Neural progenitor cell (in vitro differentiated cells): ENCODE data around the gene WNT8B. TPM values are rescaled to one million over a fixed set of nuclear protein-coding genes. Genes with fewer than 3 reads are reported as not detected.

Experiments used
- DNase-seq: peaks from one replicate; pipeline ENCODE4 v3.0.0-alpha.2; 2016; ENCODE audit warnings: low spot score
- H2AFZ ChIP-seq: fragments of 200-600 bp; sonication (generic); replicated peaks from 2 replicates; pipeline ENCODE4 v1.6.1; 2016; ENCODE audit warnings: antibody characterized with exemption
- H3F3A ChIP-seq: fragments of 200-600 bp; sonication (generic); 2 replicates; pipeline ENCODE4 v1.6.1; 2016; ENCODE audit warnings: antibody characterized with exemption, low read depth
- H3K27ac ChIP-seq: fragments of 200-600 bp; sonication (generic); 2 replicates; pipeline ENCODE4 v1.5.1; 2016; ENCODE audit warnings: mild to moderate bottlenecking
- H3K27me3 ChIP-seq: fragments of 200-600 bp; sonication (generic); 2 replicates; pipeline ENCODE4 v1.6.1; 2016; ENCODE audit warnings: mild to moderate bottlenecking, moderate library complexity
- H3K36me3 ChIP-seq: fragments of 200-600 bp; sonication (generic); 2 replicates; pipeline ENCODE4 v1.5.1; 2016
- H3K4me1 ChIP-seq: fragments of 200-600 bp; sonication (generic); 2 replicates; pipeline ENCODE4 v1.6.1; 2016; ENCODE audit warnings: mixed run types
- H3K4me2 ChIP-seq: fragments of 200-600 bp; sonication (generic); 2 replicates; pipeline ENCODE4 v1.6.1; 2016
- H3K4me3 ChIP-seq: fragments of 200-600 bp; sonication (generic); 2 replicates; pipeline ENCODE4 v1.5.1; 2016
- H3K79me2 ChIP-seq: fragments of 200-600 bp; sonication (generic); 2 replicates; pipeline ENCODE4 v1.6.1; 2016; ENCODE audit warnings: low read depth
- H3K9ac ChIP-seq: fragments of 200-600 bp; sonication (generic); 2 replicates; pipeline ENCODE4 v1.6.1; 2016
- H3K9me3 ChIP-seq: fragments of 200-600 bp; sonication (generic); 2 replicates; pipeline ENCODE4 v1.5.1; 2016; ENCODE audit warnings: low read depth
- H4K20me1 ChIP-seq: fragments of 200-600 bp; sonication (generic); 2 replicates; pipeline ENCODE4 v1.6.1; 2016; ENCODE audit warnings: low read depth
- H3K27ac Mint-ChIP-seq: 3 replicates; pipeline ENCODE4 v1.8.0; 2021; ENCODE audit warnings: mixed read lengths
- H3K27me3 Mint-ChIP-seq: 2 replicates; pipeline ENCODE4 v1.8.0; 2022; ENCODE audit warnings: low read depth, mild to moderate bottlenecking, inconsistent platforms, moderate library complexity, mixed read lengths; ENCODE audit not compliant: insufficient read depth
- H3K36me3 Mint-ChIP-seq: 3 replicates; pipeline ENCODE4 v1.8.0; 2021; ENCODE audit warnings: mixed read lengths
- H3K4me1 Mint-ChIP-seq: 3 replicates; pipeline ENCODE4 v1.8.0; 2021; ENCODE audit warnings: mixed read lengths
- H3K4me3 Mint-ChIP-seq: 3 replicates; pipeline ENCODE4 v1.8.0; 2021; ENCODE audit warnings: mild to moderate bottlenecking, moderate library complexity, mixed read lengths
- H3K9me3 Mint-ChIP-seq: 3 replicates; pipeline ENCODE4 v1.8.0; 2020; ENCODE audit warnings: mixed read lengths
- EZH2 ChIP-seq: fragments of 200-600 bp; sonication (generic); IDR thresholded peaks from 2 replicates; pipeline ENCODE4 v1.6.1; 2017; ENCODE audit warnings: antibody characterized with exemption, mild to moderate bottlenecking, moderate library complexity
- EZH2phosphoT487 ChIP-seq: fragments of 200-600 bp; sonication (generic); IDR thresholded peaks from 2 replicates; pipeline ENCODE4 v1.6.1; 2017; ENCODE audit warnings: antibody characterized with exemption
- total RNA-seq: library from RNA; depleted of rRNA; stranded (reverse); fragments of >200 nt; gene quantifications from 2 replicates; pipeline ENCODE4 v1.2.3, GENCODE V29; 2015; ENCODE audit warnings: low replicate concordance
- TF ChIP-seq, protein P1 (sequence below): fragments of 200-600 bp; sonication (generic); IDR thresholded peaks from 2 replicates; pipeline ENCODE4 v1.5.1; 2017; ENCODE audit warnings: antibody characterized with exemption, mild to moderate bottlenecking

WNT8B gene
- total RNA-seq, 1 donor from 2014 or later, result 5.8 TPM

DNA sequence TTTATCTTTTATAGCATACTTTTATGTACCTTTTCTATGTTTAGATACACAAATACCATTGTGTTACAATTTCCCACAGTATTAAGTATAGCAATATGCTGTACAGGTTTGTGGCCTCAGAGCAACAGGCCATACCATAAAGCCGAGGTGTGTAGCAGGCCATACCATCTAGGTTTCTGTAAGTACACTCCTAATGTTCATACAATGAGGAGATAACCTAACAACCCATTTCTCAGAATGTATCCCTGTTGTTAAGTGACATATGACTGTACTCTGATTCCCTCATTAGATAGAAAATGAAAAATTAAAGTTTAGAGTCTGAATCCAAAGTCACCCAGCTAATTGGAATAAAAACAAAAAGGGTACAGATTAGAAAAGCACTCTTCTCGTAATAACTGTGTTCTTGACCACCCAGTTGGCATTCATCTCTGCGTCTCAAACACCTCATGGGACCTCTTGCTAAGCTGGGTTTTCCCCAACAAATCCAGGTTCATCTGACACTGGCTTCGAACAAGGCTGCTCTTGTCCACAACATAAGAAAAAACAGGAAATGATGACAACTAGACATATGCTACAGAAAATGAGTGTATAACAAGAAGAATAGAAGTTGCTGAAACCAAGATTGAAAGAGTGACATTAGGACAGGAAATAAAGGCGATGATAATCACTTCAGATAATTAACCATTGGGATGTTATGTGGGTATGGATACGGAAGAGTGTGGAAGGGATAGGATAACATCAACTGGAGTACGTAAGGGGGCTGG lies 65.5 kb downstream of the WNT8B start:
- Histone ChIP-seq H3K4me1 (peaks cover 15% of the 10 kb centered on the region), H4K20me1 (peaks cover 24% of the 10 kb centered on the region), H3K79me2 (peaks cover 22% of the 10 kb centered on the region), H3F3A (peaks cover 3% of the 10 kb centered on the region), H3K36me3 (peaks cover 3% of the 10 kb centered on the region), H2AFZ (no peak overlapping the region), H3K9ac (no peak overlapping the region), H3K4me3 (peak overlapping the region; percentile 64), H3K4me2 (peak overlapping the region; percentile 89), H3K27me3 (no peaks in the 10 kb centered on the region), H3K9me3 (no peaks in the 10 kb centered on the region), H3K27ac (no peak overlapping the region)
- no peak for TF ChIP-seq EZH2phosphoT487
- TF ChIP-seq EZH2, result no peak
- TF ChIP-seq, protein P1, sequence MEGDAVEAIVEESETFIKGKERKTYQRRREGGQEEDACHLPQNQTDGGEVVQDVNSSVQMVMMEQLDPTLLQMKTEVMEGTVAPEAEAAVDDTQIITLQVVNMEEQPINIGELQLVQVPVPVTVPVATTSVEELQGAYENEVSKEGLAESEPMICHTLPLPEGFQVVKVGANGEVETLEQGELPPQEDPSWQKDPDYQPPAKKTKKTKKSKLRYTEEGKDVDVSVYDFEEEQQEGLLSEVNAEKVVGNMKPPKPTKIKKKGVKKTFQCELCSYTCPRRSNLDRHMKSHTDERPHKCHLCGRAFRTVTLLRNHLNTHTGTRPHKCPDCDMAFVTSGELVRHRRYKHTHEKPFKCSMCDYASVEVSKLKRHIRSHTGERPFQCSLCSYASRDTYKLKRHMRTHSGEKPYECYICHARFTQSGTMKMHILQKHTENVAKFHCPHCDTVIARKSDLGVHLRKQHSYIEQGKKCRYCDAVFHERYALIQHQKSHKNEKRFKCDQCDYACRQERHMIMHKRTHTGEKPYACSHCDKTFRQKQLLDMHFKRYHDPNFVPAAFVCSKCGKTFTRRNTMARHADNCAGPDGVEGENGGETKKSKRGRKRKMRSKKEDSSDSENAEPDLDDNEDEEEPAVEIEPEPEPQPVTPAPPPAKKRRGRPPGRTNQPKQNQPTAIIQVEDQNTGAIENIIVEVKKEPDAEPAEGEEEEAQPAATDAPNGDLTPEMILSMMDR, result no peak
- Mint-ChIP-seq H3K9me3 (no peaks in the 10 kb centered on the region), H3K27ac (no peak overlapping the region), H3K27me3 (peaks cover 2% of the 10 kb centered on the region), H3K36me3 (peaks cover 33% of the 10 kb centered on the region), H3K4me3 (peak overlapping the region; percentile 100), H3K4me1 (peaks cover 18% of the 10 kb centered on the region)
- DNase-seq, result no peak

GRCh38 chr10:100528921-100529474 lies 66.2 kb downstream of the WNT8B start:
- TF ChIP-seq, protein P1, result no peak
- TF ChIP-seq EZH2phosphoT487 (no peak), EZH2 (no peak)
- H3K36me3 Mint-ChIP-seq, result peaks cover 26% of the 10 kb centered on the region
- Histone ChIP-seq H3K4me3 (peak overlapping the region; percentile 64), H3K27ac (no peak overlapping the region), H3K9ac (peak overlapping the region; percentile 67), H4K20me1 (peaks cover 24% of the 10 kb centered on the region), H3K79me2 (peaks cover 22% of the 10 kb centered on the region), H3K4me1 (peaks cover 15% of the 10 kb centered on the region), H3K4me2 (peak overlapping the region; percentile 89), H3K27me3 (no peaks in the 10 kb centered on the region), H3K9me3 (no peaks in the 10 kb centered on the region), H3F3A (peaks cover 3% of the 10 kb centered on the region), H2AFZ (peak overlapping the region; percentile 94), H3K36me3 (peaks cover 3% of the 10 kb centered on the region)
- DNase-seq, result peak; percentile 18
- H3K9me3 Mint-ChIP-seq, result no peaks in the 10 kb centered on the region
- no peak overlapping the region for H3K27ac Mint-ChIP-seq
- H3K4me1 Mint-ChIP-seq, result peaks cover 18% of the 10 kb centered on the region
- H3K4me3 Mint-ChIP-seq, result peak overlapping the region; percentile 100
- H3K27me3 Mint-ChIP-seq, result peaks cover 2% of the 10 kb centered on the region

DNA sequence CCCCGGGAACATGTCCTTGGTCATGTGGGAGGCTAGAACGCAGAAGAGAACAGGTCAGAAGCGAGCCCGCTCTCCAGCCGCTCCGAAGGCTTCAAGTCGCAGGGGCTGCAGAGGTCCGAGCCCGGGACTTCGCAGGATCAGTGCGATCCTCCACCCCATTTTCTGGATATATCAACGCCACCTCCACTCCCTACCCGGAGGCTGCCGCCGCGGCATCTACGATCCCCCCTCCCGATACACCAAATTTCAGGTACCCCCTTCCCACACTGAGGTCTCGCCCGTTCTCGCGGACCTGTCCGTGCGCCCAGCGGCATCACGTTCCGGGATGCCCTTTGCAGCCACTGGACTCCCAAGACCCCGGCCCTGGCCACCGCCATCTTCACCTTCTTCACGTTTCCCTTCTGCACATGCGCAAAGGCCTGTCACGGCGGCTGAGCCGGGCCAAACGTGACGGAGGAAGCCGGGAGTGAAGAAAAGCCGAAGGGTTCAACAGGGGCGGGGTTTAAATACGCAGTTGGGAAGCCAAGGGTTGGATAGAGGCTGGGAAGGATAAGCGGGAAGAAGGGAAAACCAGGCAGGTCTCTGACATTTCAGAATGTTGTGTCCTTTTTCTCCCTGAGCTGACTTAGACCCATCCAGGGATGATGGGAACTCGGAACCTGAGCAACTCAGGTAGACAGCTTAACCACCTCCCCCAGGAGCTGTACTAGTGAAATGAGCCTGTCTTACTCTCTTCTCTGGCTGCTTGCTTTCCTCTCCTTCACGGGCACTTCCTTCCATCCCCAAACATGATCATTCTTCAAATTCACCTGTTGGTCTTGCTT lies 66.9 kb downstream of the WNT8B start, which contains the start of gene NDUFB8:
NDUFB8 (minus strand) TSS at position 397 of the 824 bp plus-strand sequence; CDS start at position 377, 20 bp downstream.
- H3K27ac Mint-ChIP-seq, result peak within 1 kb of the TSS; percentile 94
- Histone ChIP-seq H3K9me3 (no peaks in the 10 kb centered on the region), H3K36me3 (peaks cover 3% of the 10 kb centered on the region), H2AFZ (peak within 1 kb of the TSS; percentile 94), H3K27me3 (no peaks in the 10 kb centered on the region), H3K9ac (peak within 1 kb of the TSS; percentile 67), H4K20me1 (peaks cover 21% of the 10 kb centered on the region), H3K4me1 (peaks cover 15% of the 10 kb centered on the region), H3K79me2 (peaks cover 22% of the 10 kb centered on the region), H3K4me3 (peak within 1 kb of the TSS; percentile 64), H3F3A (peaks cover 3% of the 10 kb centered on the region), H3K4me2 (peak within 1 kb of the TSS; percentile 89), H3K27ac (no peak within 1 kb of the TSS)
- no peaks in the 10 kb centered on the region for H3K9me3 Mint-ChIP-seq
- H3K27me3 Mint-ChIP-seq, result peaks cover 2% of the 10 kb centered on the region
- peak within 1 kb of the TSS; percentile 100 for H3K4me3 Mint-ChIP-seq
- peak; percentile 93 for DNase-seq
- peaks cover 23% of the 10 kb centered on the region for H3K36me3 Mint-ChIP-seq
- TF ChIP-seq EZH2phosphoT487, result no peak
- TF ChIP-seq EZH2, result no peak
- TF ChIP-seq, protein P1, result no peak
- peaks cover 18% of the 10 kb centered on the region for H3K4me1 Mint-ChIP-seq
